Endothelial cell of umbilical vein (primary cell): ENCODE results near the gene CHST3. TPM values are rescaled to one million over a fixed set of nuclear protein-coding genes. Genes with fewer than 3 reads are reported as not detected.

Experiments
- BruUV-seq: library from RNA; stranded (reverse); fragments of 400-500 nt; replicated peaks from 2 replicates; lab custom pipeline; 2021; lab: Mats Ljungman, UMichigan
- CTCF ChIA-PET: fragments of 300-600, 350-600 bp; sonication (Branson Sonifier 250); formaldehyde crosslinking; loops from one replicate; lab custom pipeline; 2021; ENCODE audit warnings: antibody characterized with exemption, inconsistent platforms; lab: Charles Lee
- POLR2A ChIA-PET: fragments of 300-600, 350-600 bp; sonication (Branson Sonifier 250); formaldehyde crosslinking; loops from one replicate; lab custom pipeline; 2021; ENCODE audit warnings: antibody characterized with exemption, inconsistent platforms; lab: Charles Lee
- DNase-seq: peaks from one replicate; pipeline ENCODE4 v3.0.0-alpha.2; 2011; ENCODE audit warnings: low read depth, low spot score
- FAIRE-seq: peaks from 2 replicates; lab custom pipeline; 2011; peaks lifted over from hg19 to GRCh38; lab: Jason Lieb, UNC
- H2AFZ ChIP-seq: 2 replicates; pipeline ENCODE4 v1.6.0; 2012; ENCODE audit warnings: low read depth, low read length, control low read depth, inconsistent platforms
- H3K27ac ChIP-seq: 2 replicates; pipeline ENCODE4 v1.5.1; 2011; ENCODE audit warnings: low read depth, mild to moderate bottlenecking, control low read depth, low read length, moderate library complexity; ENCODE audit not compliant: insufficient read depth
- H3K27me3 ChIP-seq, 2 experiments: 2 replicates each; pipeline versions ENCODE4 v1.6.0 to v1.6.1; 2011; ENCODE audit warnings: low read length in 2 of 2, mixed read lengths in 1 of 2; ENCODE audit not compliant: control insufficient read depth in 2 of 2, insufficient read depth in 2 of 2
- H3K36me3 ChIP-seq, 2 experiments: 2 replicates in 1 of 2; 3 replicates in 1 of 2; pipeline ENCODE4 v1.5.1; 2011; ENCODE audit warnings: low read length in 2 of 2, mild to moderate bottlenecking in 1 of 2, moderate library complexity in 1 of 2; ENCODE audit not compliant: control insufficient read depth in 2 of 2, insufficient read depth in 2 of 2; ENCODE audit errors: extremely low read depth in 1 of 2
- H3K4me1 ChIP-seq: 3 replicates; pipeline ENCODE4 v1.5.1; 2011; ENCODE audit warnings: mild to moderate bottlenecking, low read length; ENCODE audit not compliant: control insufficient read depth, insufficient read depth; ENCODE audit errors: extremely low read depth
- H3K4me2 ChIP-seq: 2 replicates; pipeline ENCODE4 v1.6.1; 2011; ENCODE audit warnings: low read length, control low read depth, mixed read lengths; ENCODE audit not compliant: insufficient read depth
- H3K4me3 ChIP-seq, 3 experiments: fragments of 200-600 bp in 1 of 3; sonication (generic), shearing (Covaris generic) in 1 of 3; replicated peaks in 1 of 3; 2 replicates each; pipeline ENCODE4 v1.5.1; 2011 to 2016; ENCODE audit warnings: control low read depth in 3 of 3, low read length in 3 of 3, mild to moderate bottlenecking in 2 of 3, inconsistent platforms in 1 of 3, low read depth in 1 of 3, moderate library complexity in 1 of 3; ENCODE audit not compliant: insufficient read depth in 1 of 3
- H3K79me2 ChIP-seq: 2 replicates; pipeline ENCODE4 v1.6.0; 2012; ENCODE audit warnings: low read length, inconsistent platforms; ENCODE audit not compliant: control insufficient read depth, insufficient read depth
- H3K9ac ChIP-seq: replicated peaks from 2 replicates; pipeline ENCODE3; 2011; ENCODE audit warnings: low read length, control low read depth; ENCODE audit not compliant: insufficient read depth; ENCODE audit errors: extremely low read depth
- H3K9me1 ChIP-seq: replicated peaks from 3 replicates; pipeline ENCODE4 v1.6.0; 2011; ENCODE audit warnings: mild to moderate bottlenecking, low read length; ENCODE audit not compliant: control insufficient read depth, insufficient read depth; ENCODE audit errors: extremely low read depth
- H3K9me3 ChIP-seq: replicated peaks from 2 replicates; pipeline ENCODE4 v1.5.1; 2012; ENCODE audit warnings: low read length, inconsistent platforms; ENCODE audit not compliant: control insufficient read depth, insufficient read depth
- H4K20me1 ChIP-seq: replicated peaks from 2 replicates; pipeline ENCODE3; 2011; ENCODE audit warnings: mild to moderate bottlenecking, low read length; ENCODE audit not compliant: control insufficient read depth, insufficient read depth; ENCODE audit errors: extremely low read depth
- FOS ChIP-seq: IDR thresholded peaks from 2 replicates; pipeline ENCODE4 v1.6.1; 2011; ENCODE audit warnings: mild to moderate bottlenecking, low read length, moderate library complexity, borderline replicate concordance; ENCODE audit not compliant: insufficient read depth
- GATA2 ChIP-seq: IDR thresholded peaks from 2 replicates; pipeline ENCODE4 v1.7.0; 2011; ENCODE audit warnings: low read depth, mild to moderate bottlenecking, moderate library complexity, mixed read lengths, low read length; ENCODE audit not compliant: insufficient read length, insufficient read depth
- MAX ChIP-seq: IDR thresholded peaks from 2 replicates; pipeline ENCODE4 v1.6.1; 2011; ENCODE audit not compliant: insufficient read depth, insufficient read length
- MYC ChIP-seq: IDR thresholded peaks from one replicate; pipeline ENCODE4 v1.6.1; 2011; ENCODE audit warnings: mild to moderate bottlenecking, low read depth, low read length
- POLR2AphosphoS5 ChIP-seq: IDR thresholded peaks from 2 replicates; pipeline ENCODE4 v1.6.1; 2012; ENCODE audit warnings: low read depth, mild to moderate bottlenecking, control low read depth, low read length, moderate library complexity; ENCODE audit not compliant: insufficient read depth
- dilution Hi-C: fragments of 300-500 bp; cut with MboI; formaldehyde crosslinking; loops from one replicate; pipeline ENCODE4 v1.15.0; 2019; ENCODE audit warnings: low sequenced_read_pairs; ENCODE audit not compliant: extremely low pct_ligation_motif_present
- intact Hi-C: fragments of 100-400 bp; cut with micrococcal nuclease; formaldehyde crosslinking; loops from one replicate; pipeline ENCODE4 v1.10.0; 2022
- polyA plus RNA-seq, 4 experiments: library from polyadenylated mRNA; depleted of rRNA in 3 of 4; stranded (reverse) in 3 of 4; unstranded in 1 of 4; fragments of >200 nt; gene quantifications; 2 replicates each; pipeline versions ENCODE4 v1.2.1 to v1.2.3, GENCODE V29; 2011 to 2012; ENCODE audit warnings: missing spikeins in 1 of 4
- total RNA-seq: library from RNA; stranded (reverse); gene quantifications from 2 replicates; pipeline ENCODE4 v1.2.3, GENCODE V29; 2021

CHST3 gene
- total and polyA plus RNA-seq, 2 donors (not counting 3 experiments of a cell fraction or from before 2014, with no cell fraction given), result 5.5 to 11.5 TPM

- dilution Hi-C loops, result no loop called here
- no TSS peak for BruUV-seq
- Histone ChIP-seq H3K9ac (no peak overlapping the region), H3K79me2 (no peaks in the 10 kb centered on the region), H3K9me3 (no peaks in the 10 kb centered on the region), H3K4me1 (no peaks in the 10 kb centered on the region), H4K20me1 (no peaks in the 10 kb centered on the region), H3K36me3 (no peaks in the 10 kb centered on the region), H3K4me2 (no peak overlapping the region), H2AFZ (no peak overlapping the region), H3K27ac (no peak overlapping the region), H3K4me3 (no peak overlapping the region), H3K9me1 (no peaks in the 10 kb centered on the region), H3K27me3 (no peaks in the 10 kb centered on the region)
- FAIRE-seq, result no peak
- no peak for TF ChIP-seq POLR2AphosphoS5
- no peak for TF ChIP-seq GATA2
- no peak for TF ChIP-seq FOS
- intact Hi-C loops, result no loop called here
- DNase-seq, result no peak
- POLR2A ChIA-PET, result no interaction called here
- CTCF ChIA-PET, result interaction anchor here (0.9 to 1.7 kb wide), 4 partner anchors 12 to 128 kb away, joined by 3 to 5 read pairs (median 4); no protein-coding TSS in a partner anchor
Observed at GRCh38 chr10:71920540-71921323, 43.5 kb upstream of the CHST3 start.

- Histone ChIP-seq H3K79me2 (no peaks in the 10 kb centered on the region), H3K27me3 (no peaks in the 10 kb centered on the region), H3K9me1 (no peaks in the 10 kb centered on the region), H3K4me3 (no peak overlapping the region), H3K27ac (no peak overlapping the region), H4K20me1 (no peaks in the 10 kb centered on the region), H3K9me3 (no peaks in the 10 kb centered on the region), H3K36me3 (no peaks in the 10 kb centered on the region), H3K4me2 (no peak overlapping the region), H3K4me1 (no peaks in the 10 kb centered on the region), H3K9ac (no peak overlapping the region), H2AFZ (no peak overlapping the region)
- dilution Hi-C loops (no loop called here), intact Hi-C loops (no loop called here)
- no TSS peak for BruUV-seq
- TF ChIP-seq MAX, result no peak
- no peak for TF ChIP-seq POLR2AphosphoS5
- no peak for TF ChIP-seq MYC
- ChIA-PET CTCF (interaction anchor here (1.0 to 1.4 kb wide), 2 partner anchors 11 to 127 kb away, joined by 3 to 5 read pairs; no protein-coding TSS in a partner anchor), POLR2A (no interaction called here)
- DNase-seq (no peak), FAIRE-seq (no peak)
Observed at GRCh38 chr10:71921324-71922027, 42.7 kb upstream of the CHST3 start.
